Spleen (tissue), 11 donors: Measurements from ENCODE around the gene SPOP. TPM values are rescaled to one million over a fixed set of nuclear protein-coding genes. Genes with fewer than 3 reads are reported as not detected.

Experiments
- DNase-seq: peaks from one replicate; pipeline ENCODE4 v3.0.0-alpha.2; 2020
- H3K27ac ChIP-seq, 8 donors: fragments of 200-600 bp; sonication (generic) in 7 of 8; 1 replicate in 4 of 8; 2 replicates in 4 of 8; pipeline versions ENCODE4 v1.5.0 to v1.8.0; 2016 to 2021; ENCODE audit warnings: inconsistent platforms in 4 of 8, mild to moderate bottlenecking in 4 of 8, moderate library complexity in 1 of 8
- H3K27me3 ChIP-seq, 7 donors: fragments of 200-600 bp; sonication (generic) in 6 of 7; replicated peaks in 1 of 7; 1 replicate in 4 of 7; 2 replicates in 3 of 7; pipeline versions ENCODE4 v1.5.0 to v1.8.0; 2016 to 2021; ENCODE audit warnings: inconsistent platforms in 3 of 7, mild to moderate bottlenecking in 1 of 7
- H3K36me3 ChIP-seq, 6 donors: fragments of 200-600 bp; sonication (generic) in 5 of 6; 1 replicate in 4 of 6; 2 replicates in 2 of 6; pipeline versions ENCODE4 v1.5.0 to v1.8.0; 2016 to 2021; ENCODE audit warnings: inconsistent platforms in 2 of 6
- H3K4me1 ChIP-seq, 6 donors: fragments of 200-600 bp; sonication (generic) in 5 of 6; 1 replicate in 3 of 6; 2 replicates in 3 of 6; pipeline versions ENCODE4 v1.5.0 to v1.8.0; 2016 to 2021; ENCODE audit warnings: inconsistent platforms in 3 of 6
- H3K4me3 ChIP-seq, 8 donors: fragments of 200-600 bp; sonication (generic) in 7 of 8; 1 replicate in 4 of 8; 2 replicates in 4 of 8; pipeline versions ENCODE4 v1.5.0 to v1.8.0; 2016 to 2021; ENCODE audit warnings: inconsistent platforms in 4 of 8, mild to moderate bottlenecking in 4 of 8, moderate library complexity in 2 of 8
- H3K9me3 ChIP-seq, 8 donors: fragments of 200-600 bp; sonication (generic) in 7 of 8; 1 replicate in 4 of 8; 2 replicates in 4 of 8; pipeline versions ENCODE4 v1.5.0 to v1.8.0; 2016 to 2021; ENCODE audit warnings: inconsistent platforms in 4 of 8
- POLR2A ChIP-seq, 3 donors: fragments of 450-650 bp; IDR thresholded peaks; one replicate each; pipeline ENCODE4 v1.5.1; 2017; ENCODE audit warnings: antibody characterized with exemption in 3 of 3, mild to moderate bottlenecking in 1 of 3
- POLR2AphosphoS5 ChIP-seq, 3 donors: sonication (generic); formaldehyde crosslinking; IDR thresholded peaks; one replicate each; pipeline ENCODE4 v1.5.1; 2017; ENCODE audit warnings: antibody characterized with exemption in 3 of 3
- WGBS, 5 donors: extraction: QIAGEN DNeasy Blood & Tissue Kit in 3 of 5; methylation state at CpG; one replicate each; pipeline versions ENCODE4 v1.1.5 to v1.1.7; 2013 to 2018; 5-methylcytosine and 5-hydroxymethylcytosine counted together
- intact Hi-C: fragments of 100-400 bp; cut with DNase I; formaldehyde crosslinking; loops from one replicate; pipeline ENCODE4 v1.15.0; 2023; ENCODE audit warnings: low total_unique reads
- polyA plus RNA-seq, 3 donors: library from polyadenylated mRNA; stranded (reverse); fragments of 200-250 nt; gene quantifications; one replicate each; pipeline ENCODE4 v1.2.1, GENCODE V29; 2013
- total RNA-seq, 7 donors: library from RNA; depleted of rRNA in 3 of 7; stranded (reverse); fragments of >200 nt in 3 of 7; fragmentation: NEBNext Ultra II Directional in 4 of 7; extraction: Animal tissue kit (Norgen Biotek cat#: 25700) in 4 of 7; gene quantifications; one replicate each; pipeline versions ENCODE4 v1.1.0 to v1.2.1, GENCODE V29; 2016 to 2021
- TF ChIP-seq, protein P1 (sequence below), 11 experiments: fragments of 200-600 bp in 7 of 11; fragments of 450-650 bp in 4 of 11; sonication (generic) in 4 of 11; IDR thresholded peaks in 8 of 11; conservative IDR thresholded peaks in 3 of 11; 1 replicate in 7 of 11; 2 replicates in 4 of 11; pipeline versions ENCODE4 v1.4.0 to v1.8.0; 2016 to 2021; ENCODE audit warnings: antibody characterized with exemption in 11 of 11, inconsistent platforms in 4 of 11, mild to moderate bottlenecking in 1 of 11
- donor health status: healthy with polysubstance abuse.
- donor health status: DM: no; HTN: no; CAD: no; lungs with moderate emphysema.
- donor health status: DM: no; HTN: no; CAD: no.
- donor health status: Bipolar disorder and iron deficiency.
- donor health status: healthy.
- donor health status: DM: no; HTN: no; CAD: no.
- donor health status: DM: yes; HTN: yes; CAD: no.

The SPOP gene
- total and polyA plus RNA-seq, 10 donors: 23.7 to 86.4 (median 67.8) TPM

DNA sequence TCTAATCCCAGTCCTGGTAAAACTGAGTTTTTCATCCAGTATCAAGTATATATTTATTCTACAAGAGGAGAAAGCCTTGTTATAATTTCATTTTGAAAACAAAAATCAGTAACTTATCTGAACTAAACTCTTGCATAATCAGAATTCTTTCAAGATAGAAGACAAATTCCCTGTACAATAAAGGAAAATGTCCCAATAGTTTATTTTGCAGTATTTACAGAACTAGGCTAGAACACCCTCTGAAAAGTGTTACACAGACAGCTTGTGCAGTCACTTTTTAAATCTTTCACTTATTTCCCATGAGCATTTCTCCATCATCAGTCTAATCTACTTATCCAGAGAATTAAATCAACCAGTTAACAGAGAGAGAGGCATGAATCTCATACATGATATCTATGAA lies 48.5 kb downstream of the SPOP start:
- no peak overlapping the region for H3K4me3 ChIP-seq
- DNase-seq: no peak
- H3K4me1 ChIP-seq: peaks cover 5 to 65% (median 27%) of the 10 kb centered on the region in 6 donors
- H3K27ac ChIP-seq: no peak overlapping the region
- intact Hi-C loops: no loop called here
- TF ChIP-seq POLR2AphosphoS5 (IDR thresholded peaks at IDR 0.05): no peak
- no peak for TF ChIP-seq POLR2A (IDR thresholded peaks at IDR 0.05)
- TF ChIP-seq, protein P1, sequence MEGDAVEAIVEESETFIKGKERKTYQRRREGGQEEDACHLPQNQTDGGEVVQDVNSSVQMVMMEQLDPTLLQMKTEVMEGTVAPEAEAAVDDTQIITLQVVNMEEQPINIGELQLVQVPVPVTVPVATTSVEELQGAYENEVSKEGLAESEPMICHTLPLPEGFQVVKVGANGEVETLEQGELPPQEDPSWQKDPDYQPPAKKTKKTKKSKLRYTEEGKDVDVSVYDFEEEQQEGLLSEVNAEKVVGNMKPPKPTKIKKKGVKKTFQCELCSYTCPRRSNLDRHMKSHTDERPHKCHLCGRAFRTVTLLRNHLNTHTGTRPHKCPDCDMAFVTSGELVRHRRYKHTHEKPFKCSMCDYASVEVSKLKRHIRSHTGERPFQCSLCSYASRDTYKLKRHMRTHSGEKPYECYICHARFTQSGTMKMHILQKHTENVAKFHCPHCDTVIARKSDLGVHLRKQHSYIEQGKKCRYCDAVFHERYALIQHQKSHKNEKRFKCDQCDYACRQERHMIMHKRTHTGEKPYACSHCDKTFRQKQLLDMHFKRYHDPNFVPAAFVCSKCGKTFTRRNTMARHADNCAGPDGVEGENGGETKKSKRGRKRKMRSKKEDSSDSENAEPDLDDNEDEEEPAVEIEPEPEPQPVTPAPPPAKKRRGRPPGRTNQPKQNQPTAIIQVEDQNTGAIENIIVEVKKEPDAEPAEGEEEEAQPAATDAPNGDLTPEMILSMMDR (IDR thresholded peaks at IDR 0.05 in 8 of 11, conservative IDR thresholded peaks at IDR 0.05 in 3 of 11): no peak
- no peaks in the 10 kb centered on the region for H3K9me3 ChIP-seq
- no peaks in the 10 kb centered on the region for H3K27me3 ChIP-seq
- H3K36me3 ChIP-seq: peaks cover 0 to 22% (median 0%) of the 10 kb centered on the region in 6 donors

DNA sequence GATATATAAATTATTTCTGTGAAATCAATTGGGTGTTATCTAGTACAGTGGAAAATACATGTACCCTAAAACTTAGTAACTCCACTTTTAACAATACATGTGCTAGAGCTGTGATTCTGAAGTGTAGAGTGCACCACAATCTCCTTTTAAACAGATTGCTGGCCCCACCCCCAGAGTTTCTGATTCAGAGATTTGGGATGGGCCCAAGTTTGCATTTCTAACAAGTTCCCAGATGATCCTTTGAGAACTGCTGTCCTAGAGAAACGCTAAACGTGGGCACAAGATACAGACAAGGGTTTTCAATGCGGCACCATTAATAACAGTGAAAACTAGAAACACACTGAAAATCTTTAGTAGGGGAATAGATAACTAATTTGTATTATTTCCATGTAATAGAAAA lies 53.0 kb downstream of the SPOP start:
- no peak overlapping the region for H3K4me3 ChIP-seq
- H3K4me1 ChIP-seq: peaks cover 0 to 32% (median 13%) of the 10 kb centered on the region in 6 donors
- TF ChIP-seq POLR2AphosphoS5 (IDR thresholded peaks at IDR 0.05) (no peak), POLR2A (IDR thresholded peaks at IDR 0.05) (no peak)
- TF ChIP-seq, protein P1 (IDR thresholded peaks at IDR 0.05 in 8 of 11, conservative IDR thresholded peaks at IDR 0.05 in 3 of 11): no peak
- no peaks in the 10 kb centered on the region for H3K9me3 ChIP-seq
- DNase-seq: no peak
- no peak overlapping the region for H3K27ac ChIP-seq
- no peaks in the 10 kb centered on the region for H3K27me3 ChIP-seq
- 77 to 93% (median 92%) methylated on average over 3 of the region's 3 CpGs for WGBS, 5 donors
- peaks cover 0 to 58% (median 27%) of the 10 kb centered on the region in 6 donors for H3K36me3 ChIP-seq
- intact Hi-C loops: no loop called here

DNA sequence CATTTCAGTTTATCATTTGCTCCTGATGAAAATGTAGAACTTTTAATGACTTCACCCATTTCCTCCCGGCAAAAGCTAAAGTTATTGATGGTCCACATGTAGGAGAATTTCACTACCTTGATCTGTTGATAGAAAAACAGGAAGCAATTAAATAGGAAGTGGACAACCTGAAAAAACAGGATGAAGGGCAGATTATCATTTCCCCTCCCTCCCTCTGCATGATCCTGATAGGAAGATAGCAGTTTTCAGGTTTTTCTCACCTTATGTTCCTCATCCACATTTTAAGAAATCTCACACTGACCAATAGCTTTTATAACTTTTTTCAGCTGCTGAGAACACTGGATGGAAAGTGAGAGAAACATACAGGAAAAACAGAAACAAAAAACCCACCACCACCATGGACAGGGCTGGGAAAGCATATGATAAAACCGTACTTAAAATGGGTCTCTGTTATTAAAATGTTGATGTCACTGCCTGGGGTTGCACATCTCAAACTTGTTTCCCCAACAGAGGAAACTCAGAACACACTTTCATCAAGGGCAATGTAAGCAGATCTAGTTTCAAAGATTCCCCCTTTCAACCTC lies 55.9 kb downstream of the SPOP start:
- WGBS, 5 donors: 48 to 54% (median 51%) methylated on average over 2 of the region's 2 CpGs
- H3K27ac ChIP-seq: peak overlapping the region in 1 of 8 donors; percentile 2

DNA sequence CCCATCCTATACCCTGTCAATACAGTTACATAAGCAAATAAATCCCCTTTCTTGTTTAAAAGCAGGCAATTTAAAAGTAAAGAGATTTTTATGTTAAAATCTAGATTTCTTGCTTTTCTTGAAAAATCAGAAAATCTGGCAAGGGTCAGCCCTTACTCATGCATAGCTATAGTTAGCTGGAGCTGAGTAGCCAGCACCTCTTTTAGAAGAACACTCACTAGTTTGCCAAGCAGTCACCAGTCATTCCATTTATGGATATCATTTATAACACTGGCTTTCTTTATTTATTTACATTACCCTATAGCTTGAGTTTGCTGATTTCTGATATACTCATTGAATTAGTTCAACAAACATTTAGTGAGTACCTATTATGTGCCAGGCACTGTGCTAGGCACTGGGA lies 56.5 kb downstream of the SPOP start:
- DNase-seq: no peak
- peaks cover 0 to 89% (median 59%) of the 10 kb centered on the region in 6 donors for H3K36me3 ChIP-seq

More for the DNA sequence above, 55.9 kb downstream of the SPOP start:
- Histone ChIP-seq H3K27me3 (no peaks in the 10 kb centered on the region), H3K4me1 (peaks cover 0 to 30% (median 17%) of the 10 kb centered on the region in 6 donors), H3K4me3 (no peak overlapping the region), H3K36me3 (peaks cover 0 to 86% (median 53%) of the 10 kb centered on the region in 6 donors), H3K9me3 (no peaks in the 10 kb centered on the region)
- TF ChIP-seq, protein P1 (IDR thresholded peaks at IDR 0.05 in 8 of 11, conservative IDR thresholded peaks at IDR 0.05 in 3 of 11): no peak
- intact Hi-C loops: no loop called here
- no peak for DNase-seq

More for the DNA sequence above, 56.5 kb downstream of the SPOP start:
- Histone ChIP-seq H3K9me3 (no peaks in the 10 kb centered on the region), H3K4me3 (no peak overlapping the region), H3K27ac (peak overlapping the region in 1 of 8 donors; percentile 2), H3K4me1 (peaks cover 0 to 37% (median 23%) of the 10 kb centered on the region in 6 donors), H3K27me3 (no peaks in the 10 kb centered on the region)
- TF ChIP-seq POLR2A (IDR thresholded peaks at IDR 0.05) (no peak), POLR2AphosphoS5 (IDR thresholded peaks at IDR 0.05) (no peak)
- TF ChIP-seq, protein P1 (IDR thresholded peaks at IDR 0.05 in 8 of 11, conservative IDR thresholded peaks at IDR 0.05 in 3 of 11): no peak
- intact Hi-C loops: no loop called here
